HG02840 (cell line): ENCODE data around the gene TMEM178A.
"Not testable (repeated sequence)": the region's sequence is repeated elsewhere in the genome, so short reads cannot be mapped to it uniquely, and the experiment has no call there.

Experiments
- ATAC-seq: cut with Tn5 transposase; IDR thresholded peaks from one replicate; pipeline ENCODE4 v1.9.1; 2021; ENCODE audit warnings: mild to moderate bottlenecking, moderate library complexity, moderate number of reproducible peaks; ENCODE audit not compliant: unreplicated experiment, low FRiP score

Gene TMEM178A

GRCh38 chr2:39706945-39707344 is 41.2 kb downstream of the TMEM178A start:
- ATAC-seq, result no peak

- ATAC-seq, result no peak
Measured at GRCh38 chr2:39708003-39708402, 42.3 kb downstream of the TMEM178A start.

- ATAC-seq, result no peak
Measured at GRCh38 chr2:39710807-39711206, 45.1 kb downstream of the TMEM178A start.

- ATAC-seq, result no peak
Measured at GRCh38 chr2:39712953-39713352, 47.2 kb downstream of the TMEM178A start.

- ATAC-seq, result no peak
Measured at GRCh38 chr2:39715095-39715494, 49.4 kb downstream of the TMEM178A start.

GRCh38 chr2:39715822-39716221 is 50.1 kb downstream of the TMEM178A start:
- no peak for ATAC-seq

- ATAC-seq, result no peak
Measured at GRCh38 chr2:39717067-39717466, 51.4 kb downstream of the TMEM178A start.

- no peak for ATAC-seq
Measured at GRCh38 chr2:39718483-39718882, 52.8 kb downstream of the TMEM178A start.

- ATAC-seq, result no peak
Measured at GRCh38 chr2:39719317-39719716, 53.6 kb downstream of the TMEM178A start.

GRCh38 chr2:39720970-39721369 is 55.3 kb downstream of the TMEM178A start:
- ATAC-seq, result no peak

GRCh38 chr2:39723497-39723896 is 57.8 kb downstream of the TMEM178A start:
- no peak for ATAC-seq

- ATAC-seq, result no peak
Measured at GRCh38 chr2:39723946-39724827, 58.5 kb downstream of the TMEM178A start.

- no peak for ATAC-seq
Measured at GRCh38 chr2:39724828-39725144, 59.1 kb downstream of the TMEM178A start.

- ATAC-seq, result no peak
Measured at GRCh38 chr2:39725401-39725800, 59.7 kb downstream of the TMEM178A start.

- not testable (repeated sequence) for ATAC-seq
Measured at GRCh38 chr2:39728085-39728484, 62.4 kb downstream of the TMEM178A start.

- ATAC-seq, result no peak
Measured at GRCh38 chr2:39728941-39729351, 63.2 kb downstream of the TMEM178A start.

GRCh38 chr2:39730276-39730675 is 64.6 kb downstream of the TMEM178A start:
- ATAC-seq, result no peak

- no peak for ATAC-seq
Measured at GRCh38 chr2:39730685-39731302, 65.1 kb downstream of the TMEM178A start.

GRCh38 chr2:39731546-39731945 is 65.8 kb downstream of the TMEM178A start:
- ATAC-seq, result no peak

- ATAC-seq, result no peak
Measured at GRCh38 chr2:39732482-39732881, 66.8 kb downstream of the TMEM178A start.

GRCh38 chr2:39733070-39733674 is 67.5 kb downstream of the TMEM178A start:
- ATAC-seq, result no peak

- no peak for ATAC-seq
Measured at GRCh38 chr2:39734445-39734844, 68.7 kb downstream of the TMEM178A start.
